Thoracic aorta (tissue), 2 donors: Measurements from ENCODE around the gene FBXL16. TPM values are rescaled to one million over a fixed set of nuclear protein-coding genes. Genes with fewer than 3 reads are reported as not detected.

ENCODE experiments used
- ATAC-seq: fragments of 150-250 bp; one replicate; pipeline ENCODE4 v1.8.0; 2017; ENCODE audit warnings: low read depth; ENCODE audit not compliant: insufficient number of reproducible peaks, low FRiP score
- DNase-seq: peaks from one replicate; pipeline ENCODE4 v3.0.0-alpha.2; 2020; ENCODE audit warnings: low spot score
- H3K27ac ChIP-seq, 2 donors: fragments of 200-600 bp; sonication (generic); 1 replicate in 1 of 2; 2 replicates in 1 of 2; pipeline ENCODE4 v1.5.1; 2016; ENCODE audit warnings: mild to moderate bottlenecking in 2 of 2, moderate library complexity in 2 of 2
- H3K27me3 ChIP-seq: fragments of 200-600 bp; sonication (generic); replicated peaks from 2 replicates; pipeline ENCODE4 v1.6.0; 2016; ENCODE audit warnings: mild to moderate bottlenecking; ENCODE audit not compliant: insufficient read depth
- H3K36me3 ChIP-seq: fragments of 200-600 bp; sonication (generic); one replicate; pipeline ENCODE4 v1.5.1; 2016
- H3K4me1 ChIP-seq, 2 donors: fragments of 200-600 bp; sonication (generic); 1 replicate in 1 of 2; 2 replicates in 1 of 2; pipeline versions ENCODE4 v1.5.1 to v1.6.0; 2016; ENCODE audit warnings: low read depth in 2 of 2, mild to moderate bottlenecking in 1 of 2; ENCODE audit not compliant: control insufficient read depth in 1 of 2
- H3K4me3 ChIP-seq: fragments of 200-600 bp; sonication (generic); 2 replicates; pipeline ENCODE4 v1.5.1; 2016; ENCODE audit warnings: mild to moderate bottlenecking
- H3K9me3 ChIP-seq: fragments of 200-600 bp; sonication (generic); 2 replicates; pipeline ENCODE4 v1.5.1; 2016
- total RNA-seq, 2 donors: library from RNA; depleted of rRNA; stranded (reverse); fragments of >200 nt; gene quantifications; one replicate each; pipeline versions ENCODE4 v1.1.0 to v1.2.3, GENCODE V29; 2016
- TF ChIP-seq, protein P1 (sequence below): fragments of 200-600 bp; sonication (generic); IDR thresholded peaks from one replicate; pipeline ENCODE4 v1.5.1; 2019; ENCODE audit warnings: antibody characterized with exemption

Gene FBXL16
- total RNA-seq, 2 donors from 2014 or later, result not detected

GRCh38 chr16:730666-731509 lies 25.3 kb upstream of the FBXL16 start:
- no peaks in the 10 kb centered on the region for H3K27me3 ChIP-seq
- TF ChIP-seq, protein P1, sequence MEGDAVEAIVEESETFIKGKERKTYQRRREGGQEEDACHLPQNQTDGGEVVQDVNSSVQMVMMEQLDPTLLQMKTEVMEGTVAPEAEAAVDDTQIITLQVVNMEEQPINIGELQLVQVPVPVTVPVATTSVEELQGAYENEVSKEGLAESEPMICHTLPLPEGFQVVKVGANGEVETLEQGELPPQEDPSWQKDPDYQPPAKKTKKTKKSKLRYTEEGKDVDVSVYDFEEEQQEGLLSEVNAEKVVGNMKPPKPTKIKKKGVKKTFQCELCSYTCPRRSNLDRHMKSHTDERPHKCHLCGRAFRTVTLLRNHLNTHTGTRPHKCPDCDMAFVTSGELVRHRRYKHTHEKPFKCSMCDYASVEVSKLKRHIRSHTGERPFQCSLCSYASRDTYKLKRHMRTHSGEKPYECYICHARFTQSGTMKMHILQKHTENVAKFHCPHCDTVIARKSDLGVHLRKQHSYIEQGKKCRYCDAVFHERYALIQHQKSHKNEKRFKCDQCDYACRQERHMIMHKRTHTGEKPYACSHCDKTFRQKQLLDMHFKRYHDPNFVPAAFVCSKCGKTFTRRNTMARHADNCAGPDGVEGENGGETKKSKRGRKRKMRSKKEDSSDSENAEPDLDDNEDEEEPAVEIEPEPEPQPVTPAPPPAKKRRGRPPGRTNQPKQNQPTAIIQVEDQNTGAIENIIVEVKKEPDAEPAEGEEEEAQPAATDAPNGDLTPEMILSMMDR, result no peak
- H3K36me3 ChIP-seq, result peaks cover 23% of the 10 kb centered on the region

DNA sequence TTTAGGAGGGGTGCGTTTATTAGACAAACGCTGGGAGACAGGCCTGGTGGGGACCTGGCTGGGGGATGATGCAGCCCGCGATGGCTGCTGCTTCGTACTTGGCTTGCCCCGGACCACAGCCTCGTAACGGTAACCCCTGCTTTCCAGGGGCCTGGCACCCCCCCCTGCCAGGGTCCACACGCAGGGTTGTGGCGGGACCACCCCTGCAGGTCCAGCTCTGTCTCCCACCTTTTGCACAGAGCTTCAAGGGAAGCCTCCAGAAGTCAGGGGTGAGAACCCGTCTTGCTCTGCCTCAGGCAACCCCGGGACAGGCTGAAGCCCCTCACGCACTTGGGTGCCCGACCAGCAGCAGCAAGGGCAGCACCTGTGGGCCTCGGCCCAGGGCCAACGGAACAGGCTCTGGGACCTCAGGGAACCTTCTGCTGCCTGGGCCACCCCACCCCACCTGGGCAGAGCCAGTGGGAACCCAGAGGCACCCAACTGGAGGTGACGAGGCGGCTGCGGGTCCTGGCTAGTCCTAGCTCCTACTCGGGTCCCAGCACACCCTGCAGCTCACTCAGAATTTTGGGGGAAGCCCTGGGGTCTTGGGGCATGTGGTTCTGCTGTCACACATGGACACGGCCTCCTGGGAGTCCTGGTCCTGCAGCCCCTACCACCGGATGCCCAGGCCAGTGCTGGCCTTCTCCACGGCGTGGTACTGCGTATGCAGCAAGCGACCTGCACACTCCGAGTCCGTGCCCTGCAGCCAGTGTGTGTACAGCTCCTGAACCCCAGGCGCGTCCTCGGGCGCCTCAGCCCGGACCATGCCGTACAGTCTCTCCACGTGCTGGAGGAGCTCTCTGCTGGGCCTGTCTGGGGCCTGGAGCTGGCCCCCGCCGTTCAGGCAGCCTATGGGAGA lies 24.4 kb upstream of the FBXL16 start:
- TF ChIP-seq, protein P1, result no peak
- Histone ChIP-seq H3K36me3 (peaks cover 23% of the 10 kb centered on the region), H3K9me3 (no peaks in the 10 kb centered on the region), H3K27me3 (no peaks in the 10 kb centered on the region), H3K4me3 (no peak overlapping the region), H3K27ac (no peak overlapping the region), H3K4me1 (peaks cover 11 to 19% of the 10 kb centered on the region in 2 donors)
- ATAC-seq (no peak), DNase-seq (no peak)

More at GRCh38 chr16:730666-731509, 25.3 kb upstream of the FBXL16 start:
- ATAC-seq, result no peak
- Histone ChIP-seq H3K9me3 (no peaks in the 10 kb centered on the region), H3K27ac (no peak overlapping the region), H3K4me1 (peaks cover 11 to 19% of the 10 kb centered on the region in 2 donors), H3K4me3 (no peak overlapping the region)
- no peak for DNase-seq

DNA sequence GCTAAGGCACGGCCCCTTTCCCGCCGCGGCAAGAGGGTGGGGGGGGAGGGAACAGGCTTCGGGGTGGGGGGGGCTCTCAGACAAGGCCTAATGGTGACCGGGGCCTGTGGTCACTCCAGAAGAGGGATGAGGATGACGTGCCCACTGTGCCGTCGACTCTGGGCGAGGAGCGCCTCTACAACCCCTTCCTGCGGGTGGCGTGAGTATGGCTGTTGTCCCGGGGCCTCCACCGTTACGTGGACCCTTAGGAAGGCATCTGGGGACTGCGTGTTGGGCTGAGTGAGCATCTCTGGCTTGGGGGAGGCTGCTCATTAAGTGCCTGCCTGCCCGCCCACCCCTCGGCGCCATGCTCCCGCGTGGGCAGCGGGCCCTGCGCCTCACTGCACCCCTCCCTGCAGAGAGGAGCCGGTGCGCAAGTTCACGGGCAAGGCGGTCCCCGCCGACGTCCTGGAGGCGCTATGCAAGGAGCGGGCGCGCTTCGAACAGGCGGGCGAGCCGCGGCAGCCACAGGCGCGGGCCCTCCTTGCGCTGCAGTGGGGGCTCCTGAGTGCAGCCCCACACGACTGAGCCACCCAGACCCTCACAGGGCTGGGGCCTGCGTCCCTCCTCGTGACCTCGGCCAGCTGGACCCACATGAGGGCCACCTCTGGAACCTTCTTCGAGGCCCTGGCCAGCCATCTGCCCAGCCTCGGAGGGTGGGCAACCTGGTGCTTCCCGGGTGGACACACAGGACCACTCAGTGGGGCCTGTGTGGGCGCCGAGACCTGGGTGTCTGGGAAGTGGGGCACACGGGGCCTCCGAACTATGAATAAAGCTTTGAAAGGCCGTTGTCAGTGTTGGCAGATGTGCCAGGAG lies 23.5 kb upstream of the FBXL16 start:
- TF ChIP-seq, protein P1, result no peak
- no peak for ATAC-seq

GRCh38 chr16:728131-728889 lies 22.7 kb upstream of the FBXL16 start:
- Histone ChIP-seq H3K4me3 (peak overlapping the region; percentile 71), H3K27ac (no peak overlapping the region), H3K36me3 (peaks cover 12% of the 10 kb centered on the region), H3K4me1 (peaks cover 11 to 19% of the 10 kb centered on the region in 2 donors), H3K9me3 (no peaks in the 10 kb centered on the region), H3K27me3 (no peaks in the 10 kb centered on the region)
- TF ChIP-seq, protein P1, result no peak
- ATAC-seq (no peak), DNase-seq (no peak)

More for the DNA sequence above, 23.5 kb upstream of the FBXL16 start:
- Histone ChIP-seq H3K4me3 (peak overlapping the region; percentile 71), H3K36me3 (peaks cover 17% of the 10 kb centered on the region), H3K4me1 (peaks cover 11 to 19% of the 10 kb centered on the region in 2 donors), H3K9me3 (no peaks in the 10 kb centered on the region), H3K27ac (no peak overlapping the region), H3K27me3 (no peaks in the 10 kb centered on the region)
- no peak for DNase-seq
